GM19395 (cell line): ENCODE data around the gene HIP1.
"Not testable (repeated sequence)": the region's sequence is repeated elsewhere in the genome, so short reads cannot be mapped to it uniquely, and the experiment has no call there.

Source experiments
- ATAC-seq: cut with Tn5 transposase; IDR thresholded peaks from one replicate; pipeline ENCODE4 v1.9.1; 2021; ENCODE audit warnings: mild to moderate bottlenecking, moderate library complexity; ENCODE audit not compliant: unreplicated experiment

The HIP1 gene

DNA sequence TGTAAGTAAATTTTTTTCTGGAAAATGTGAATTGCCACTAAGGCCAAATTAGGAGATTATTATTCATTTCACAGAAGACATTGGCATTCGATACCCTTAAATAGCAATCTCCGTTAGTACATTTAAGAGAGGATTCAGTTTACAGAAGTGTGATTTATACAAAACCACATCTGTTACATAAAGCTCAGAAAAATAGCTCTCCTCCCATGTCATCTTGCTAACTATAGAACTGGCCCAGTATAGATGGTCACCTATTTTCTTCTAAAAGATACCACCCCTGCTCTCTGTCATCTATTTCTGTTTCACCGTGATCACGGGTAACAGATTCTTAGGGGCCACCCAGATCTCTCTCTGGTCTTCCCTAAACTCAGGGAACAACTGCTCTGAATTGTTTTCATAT is 119.1 kb downstream of the HIP1 start:
- ATAC-seq, result no peak

DNA sequence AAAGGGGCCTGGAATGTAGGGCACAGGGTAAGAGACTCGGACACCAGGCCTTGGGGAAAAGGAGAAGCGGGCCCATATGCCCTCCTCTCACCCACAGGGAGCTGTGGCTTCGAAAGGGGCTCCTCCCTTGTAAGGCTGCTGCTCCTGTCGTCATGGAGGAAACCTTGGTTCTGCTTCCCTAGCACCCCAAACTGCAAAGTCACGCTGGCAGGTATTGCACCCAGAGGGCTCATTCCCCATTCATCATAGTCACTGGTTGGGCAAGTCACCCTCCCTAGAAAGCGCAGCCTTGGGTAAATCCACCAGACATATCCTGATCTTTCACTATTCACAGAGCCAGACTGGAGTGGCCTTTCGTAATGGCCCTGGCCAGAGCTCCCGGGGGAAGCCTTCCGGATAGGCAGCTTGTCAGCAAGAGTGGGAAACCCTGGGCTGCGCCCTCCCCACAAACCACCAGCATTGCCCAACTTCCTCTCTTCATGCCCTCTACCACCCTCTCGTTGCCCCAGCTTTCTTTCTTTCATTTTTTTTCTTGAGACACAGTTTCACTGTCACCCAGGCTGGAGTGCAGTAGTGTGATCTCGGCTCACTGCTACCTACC is 121.0 kb downstream of the HIP1 start:
- no peak for ATAC-seq

DNA sequence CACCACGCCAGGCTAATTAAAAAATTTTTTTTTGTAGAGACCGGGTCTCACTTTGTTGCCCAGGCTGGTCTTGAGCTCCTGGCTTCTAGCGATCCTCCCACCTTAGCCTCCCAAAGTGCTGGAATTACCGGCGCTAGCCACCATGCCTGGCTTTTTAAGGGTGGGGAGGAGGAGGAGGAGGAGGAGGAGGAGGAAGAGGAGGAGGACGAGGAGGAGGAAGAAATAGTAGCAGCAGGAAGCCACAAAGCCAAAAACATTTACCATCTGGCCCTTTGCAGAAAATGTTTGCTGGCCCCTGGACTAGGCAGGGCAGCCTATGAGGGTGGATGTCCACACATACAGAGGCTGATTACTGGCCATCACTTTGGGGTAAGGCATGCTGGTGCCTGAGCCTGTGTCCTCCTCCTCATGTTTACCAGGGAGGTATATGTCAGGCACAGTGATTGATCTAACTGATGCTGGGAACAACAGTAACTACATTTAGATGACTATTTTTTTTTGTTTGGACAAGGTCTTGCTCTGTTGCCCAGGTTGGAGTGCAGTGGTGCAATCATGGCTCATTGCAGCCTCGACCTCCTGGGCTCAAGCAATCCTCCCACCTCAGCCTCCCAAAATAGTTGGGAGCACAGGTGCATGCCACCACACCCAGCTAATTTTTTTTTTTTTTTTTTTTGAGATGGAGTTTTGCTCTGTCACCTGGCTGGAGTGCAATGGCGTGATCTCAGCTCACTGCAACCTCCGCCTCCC is 122.1 kb downstream of the HIP1 start:
- ATAC-seq, result no peak

GRCh38 chr7:75614401-75614800 is 124.3 kb downstream of the HIP1 start:
- no peak for ATAC-seq

GRCh38 chr7:75613351-75613750 is 125.4 kb downstream of the HIP1 start:
- ATAC-seq, result no peak

- no peak for ATAC-seq
Observed at GRCh38 chr7:75611557-75612178, 127.1 kb downstream of the HIP1 start.

- ATAC-seq, result not testable (repeated sequence)
Observed at GRCh38 chr7:75609416-75609815, 129.3 kb downstream of the HIP1 start.

DNA sequence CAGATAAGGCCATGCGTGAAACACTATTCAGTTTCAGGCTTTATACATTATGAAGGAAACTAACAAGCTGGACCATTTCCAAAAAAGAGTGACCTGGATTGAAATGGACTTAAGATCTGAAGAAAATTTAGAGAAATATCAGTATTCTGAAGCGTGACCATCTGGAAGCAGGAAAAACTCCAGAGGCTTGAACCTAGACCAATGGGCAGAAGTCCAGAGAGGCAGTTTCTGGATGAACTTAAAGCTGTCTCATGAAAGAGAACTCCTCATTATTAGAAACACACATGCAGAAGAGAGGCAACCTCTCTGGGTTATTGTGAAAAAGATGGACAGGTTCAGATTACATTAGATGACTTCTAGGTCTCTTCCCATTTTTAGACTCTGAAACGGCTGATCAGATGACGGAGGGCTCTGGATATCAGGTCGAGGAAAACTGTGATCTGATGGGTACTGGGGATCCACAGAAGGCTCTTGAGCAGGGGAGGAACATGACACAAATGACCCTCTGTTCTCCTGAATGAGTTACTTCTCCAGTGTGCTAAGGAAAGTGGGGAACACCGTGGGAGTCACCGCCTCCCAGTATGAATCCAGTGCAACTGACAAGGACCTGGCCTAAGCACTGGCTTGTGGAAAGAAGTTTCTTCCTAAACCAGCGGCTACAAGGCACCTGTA is 130.2 kb downstream of the HIP1 start:
- ATAC-seq, result no peak

GRCh38 chr7:75604408-75604807 is 134.3 kb downstream of the HIP1 start:
- ATAC-seq, result no peak

DNA sequence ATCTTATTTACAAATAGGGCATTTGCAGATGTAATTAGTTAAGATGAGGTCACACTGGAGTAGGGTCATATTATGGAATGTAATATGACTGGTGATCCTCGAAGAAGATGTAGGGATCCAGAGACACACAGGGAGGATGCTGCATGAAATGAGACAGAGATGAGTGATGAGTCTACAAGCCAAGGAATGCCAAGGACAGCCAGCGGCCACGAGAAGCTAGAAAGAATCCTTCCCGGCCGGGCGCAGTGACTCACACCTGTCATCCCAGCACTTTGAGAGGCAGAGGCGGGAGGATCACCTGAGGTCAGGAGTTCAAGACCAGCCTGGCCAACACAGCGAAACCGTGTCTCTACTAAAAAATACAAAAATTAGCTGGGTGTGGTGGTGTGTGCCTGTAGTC is 135.9 kb downstream of the HIP1 start:
- not testable (repeated sequence) for ATAC-seq

GRCh38 chr7:75601539-75601938 is 137.2 kb downstream of the HIP1 start:
- ATAC-seq, result no peak

GRCh38 chr7:75600748-75601147 is 138.0 kb downstream of the HIP1 start:
- ATAC-seq, result not testable (repeated sequence)

- ATAC-seq, result no peak
Observed at GRCh38 chr7:75599244-75599781, 139.4 kb downstream of the HIP1 start.

- ATAC-seq, result peak; percentile 58
Observed at GRCh38 chr7:75596727-75597614, 141.8 kb downstream of the HIP1 start.

DNA sequence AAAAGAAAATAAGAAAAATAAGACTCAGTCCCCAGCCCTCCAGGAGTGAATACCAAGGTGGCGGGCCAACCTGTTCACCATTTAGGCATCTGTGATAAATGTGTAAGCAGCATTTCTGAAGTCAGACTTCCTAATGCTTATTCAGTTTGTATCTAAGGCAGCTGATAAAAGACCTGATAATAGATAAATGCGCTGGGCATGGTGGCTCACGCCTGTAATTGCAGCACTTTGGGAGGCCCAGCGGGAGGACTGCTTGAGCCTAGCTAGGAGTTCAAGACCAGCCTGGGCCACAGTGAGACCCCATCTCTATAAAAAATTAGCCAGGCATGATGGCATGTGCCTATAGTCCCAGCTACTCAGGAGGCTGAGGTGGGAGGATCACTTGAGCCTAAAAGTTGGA is 143.0 kb downstream of the HIP1 start:
- ATAC-seq, result no peak

GRCh38 chr7:75593500-75594184 is 145.1 kb downstream of the HIP1 start:
- not testable (repeated sequence) for ATAC-seq

- no peak for ATAC-seq
Observed at GRCh38 chr7:75591467-75592255, 147.1 kb downstream of the HIP1 start.

GRCh38 chr7:75590373-75591005 is 148.3 kb downstream of the HIP1 start:
- ATAC-seq, result no peak

- no peak for ATAC-seq
Observed at GRCh38 chr7:75584354-75584753, 154.4 kb downstream of the HIP1 start.
